ENCODE measurements around the gene PDGFB. TPM values are rescaled to one million over a fixed set of nuclear protein-coding genes. Genes with fewer than 3 reads are reported as not detected.

PDGFB gene
- total RNA-seq, 1 donor from 2014 or later: 0.78 TPM

DNA sequence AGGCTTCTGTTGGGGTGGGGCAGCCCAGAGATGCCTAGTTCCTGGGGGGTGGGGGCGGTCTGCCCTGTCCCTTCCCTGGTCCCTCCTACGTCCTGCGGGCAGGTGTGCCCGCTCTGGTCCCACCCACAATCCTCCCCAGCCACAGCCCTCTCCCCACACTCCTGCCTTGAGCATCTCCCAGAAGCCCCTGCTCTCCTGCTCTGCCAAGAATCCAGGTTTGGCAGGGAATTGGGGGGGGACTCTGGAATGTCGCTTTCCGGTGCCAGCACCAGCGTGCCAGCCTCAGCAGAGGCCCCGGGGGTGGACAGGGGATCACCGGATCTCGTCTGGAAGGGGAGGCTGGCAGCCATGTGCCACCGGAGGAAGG, 11.4 kb upstream of the PDGFB start:
- H3K9me3 Mint-ChIP-seq: peaks cover 10% of the 10 kb centered on the region
- DNase-seq (ENCODE audit: low spot score): no peak
- intact Hi-C loops (cut with micrococcal nuclease): no loop called here
- H3K4me3 Mint-ChIP-seq: no peak overlapping the region
- peak overlapping the region; percentile 9 for H3K27ac Mint-ChIP-seq
- no peaks in the 10 kb centered on the region for H3K27me3 Mint-ChIP-seq (ENCODE audit: insufficient read depth)
- H3K36me3 Mint-ChIP-seq (ENCODE audit: low read depth): peaks cover 2% of the 10 kb centered on the region
- H3K4me1 Mint-ChIP-seq (ENCODE audit: low read depth): peaks cover 30% of the 10 kb centered on the region

- no peak for DNase-seq (ENCODE audit: low spot score)
- H3K4me3 Mint-ChIP-seq: no peak overlapping the region
- H3K27me3 Mint-ChIP-seq (ENCODE audit: insufficient read depth): peaks cover under 1% of the 10 kb centered on the region
- H3K27ac Mint-ChIP-seq: peak overlapping the region; percentile 95
- no peaks in the 10 kb centered on the region for H3K36me3 Mint-ChIP-seq (ENCODE audit: low read depth)
- intact Hi-C loops (cut with micrococcal nuclease): no loop called here
- peaks cover 30% of the 10 kb centered on the region for H3K4me1 Mint-ChIP-seq (ENCODE audit: low read depth)
- peaks cover 4% of the 10 kb centered on the region for H3K9me3 Mint-ChIP-seq
Measured at GRCh38 chr22:39255449-39256185, 10.8 kb upstream of the PDGFB start.

- intact Hi-C loops (cut with micrococcal nuclease): no loop called here
- peak; percentile 75 for DNase-seq (ENCODE audit: low spot score)
- Mint-ChIP-seq H3K27ac (peak overlapping the region; percentile 95), H3K36me3 (ENCODE audit: low read depth) (no peaks in the 10 kb centered on the region), H3K4me1 (ENCODE audit: low read depth) (peaks cover 30% of the 10 kb centered on the region), H3K4me3 (peak overlapping the region; percentile 74), H3K27me3 (ENCODE audit: insufficient read depth) (peaks cover 5% of the 10 kb centered on the region), H3K9me3 (no peaks in the 10 kb centered on the region)
Measured at GRCh38 chr22:39254789-39255298, 10.1 kb upstream of the PDGFB start.

DNA sequence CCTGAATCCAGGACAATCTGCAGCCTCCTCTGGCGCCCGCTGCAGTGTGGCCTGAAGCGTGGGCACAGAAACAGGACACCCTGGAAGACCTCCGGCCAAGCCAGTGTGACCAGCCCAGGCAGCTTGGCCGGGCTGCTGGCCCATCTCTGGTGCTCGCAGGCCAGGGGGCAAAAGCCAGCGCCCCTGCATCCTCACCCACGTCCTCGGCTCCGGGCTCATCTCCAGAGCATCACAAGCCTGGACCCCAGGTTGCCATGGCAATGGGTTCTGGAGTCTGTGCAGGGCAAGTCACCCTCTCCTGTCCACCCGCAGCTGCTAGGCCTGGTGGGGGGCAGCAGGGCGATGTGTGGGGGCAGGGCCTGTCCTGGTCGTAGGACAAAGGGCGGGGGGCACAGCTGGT, 9.3 kb upstream of the PDGFB start:
- H3K4me3 Mint-ChIP-seq: no peak overlapping the region
- no peak overlapping the region for H3K27ac Mint-ChIP-seq
- H3K9me3 Mint-ChIP-seq: no peaks in the 10 kb centered on the region
- no peak for DNase-seq (ENCODE audit: low spot score)
- peaks cover 5% of the 10 kb centered on the region for H3K27me3 Mint-ChIP-seq (ENCODE audit: insufficient read depth)
- peaks cover 30% of the 10 kb centered on the region for H3K4me1 Mint-ChIP-seq (ENCODE audit: low read depth)
- no peaks in the 10 kb centered on the region for H3K36me3 Mint-ChIP-seq (ENCODE audit: low read depth)
- intact Hi-C loops (cut with micrococcal nuclease): no loop called here

- peak; percentile 41 for DNase-seq (ENCODE audit: low spot score)
- Mint-ChIP-seq H3K36me3 (ENCODE audit: low read depth) (no peaks in the 10 kb centered on the region), H3K9me3 (no peaks in the 10 kb centered on the region), H3K27me3 (ENCODE audit: insufficient read depth) (peaks cover 6% of the 10 kb centered on the region), H3K27ac (no peak overlapping the region), H3K4me1 (ENCODE audit: low read depth) (peaks cover 30% of the 10 kb centered on the region), H3K4me3 (no peak overlapping the region)
- intact Hi-C loops (cut with micrococcal nuclease): loop anchor here (1.0 to 2.0 kb wide), 2 partner anchors 13 to 17 kb away; no protein-coding TSS in a partner anchor
Measured at GRCh38 chr22:39253435-39254070, 8.8 kb upstream of the PDGFB start.

GRCh38 chr22:39252461-39253434, 8.0 kb upstream of the PDGFB start:
- peak overlapping the region; percentile 55 for H3K4me3 Mint-ChIP-seq
- H3K4me1 Mint-ChIP-seq (ENCODE audit: low read depth): peaks cover 30% of the 10 kb centered on the region

GRCh38 chr22:39251762-39252460, 7.1 kb upstream of the PDGFB start:
- H3K27ac Mint-ChIP-seq: no peak overlapping the region
- H3K4me3 Mint-ChIP-seq: no peak overlapping the region
- H3K4me1 Mint-ChIP-seq (ENCODE audit: low read depth): peaks cover 30% of the 10 kb centered on the region
- no peaks in the 10 kb centered on the region for H3K9me3 Mint-ChIP-seq
- no peak for DNase-seq (ENCODE audit: low spot score)
- intact Hi-C loops (cut with micrococcal nuclease): loop anchor here (2.0 kb wide), 1 partner anchor 15 kb away; no protein-coding TSS in a partner anchor
- H3K27me3 Mint-ChIP-seq (ENCODE audit: insufficient read depth): peaks cover 18% of the 10 kb centered on the region
- H3K36me3 Mint-ChIP-seq (ENCODE audit: low read depth): no peaks in the 10 kb centered on the region

More at GRCh38 chr22:39252461-39253434, 8.0 kb upstream of the PDGFB start:
- intact Hi-C loops (cut with micrococcal nuclease): loop anchor here (1.0 to 2.0 kb wide), 2 partner anchors 14 to 16 kb away; no protein-coding TSS in a partner anchor
- Mint-ChIP-seq H3K36me3 (ENCODE audit: low read depth) (no peaks in the 10 kb centered on the region), H3K9me3 (no peaks in the 10 kb centered on the region), H3K27me3 (ENCODE audit: insufficient read depth) (peaks cover 11% of the 10 kb centered on the region), H3K27ac (peak overlapping the region; percentile 84)
- DNase-seq (ENCODE audit: low spot score): no peak

DNA sequence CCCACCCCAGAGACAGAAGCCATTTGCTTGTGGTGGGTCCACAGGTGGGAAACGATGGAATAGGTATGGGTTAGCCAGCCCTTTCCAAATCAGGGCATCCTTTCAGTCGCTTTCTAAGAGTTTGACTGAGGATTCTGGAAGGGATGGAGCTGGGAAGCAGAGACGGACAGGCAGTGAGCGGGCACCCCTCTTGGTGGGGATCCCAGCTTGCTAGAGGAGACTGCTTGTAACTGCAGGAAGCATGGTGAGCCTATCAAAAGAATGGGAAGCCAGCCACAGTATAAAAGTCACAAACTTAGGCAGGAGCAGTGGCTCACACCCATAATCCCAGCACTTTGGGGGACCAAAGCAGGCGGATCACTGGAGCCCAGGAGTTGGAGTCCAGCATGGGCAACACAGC, 6.1 kb upstream of the PDGFB start:
- no peak overlapping the region for H3K27ac Mint-ChIP-seq
- no peaks in the 10 kb centered on the region for H3K36me3 Mint-ChIP-seq (ENCODE audit: low read depth)
- peaks cover 29% of the 10 kb centered on the region for H3K27me3 Mint-ChIP-seq (ENCODE audit: insufficient read depth)
- no peak overlapping the region for H3K4me3 Mint-ChIP-seq
- intact Hi-C loops (cut with micrococcal nuclease): no loop called here
- peaks cover 28% of the 10 kb centered on the region for H3K4me1 Mint-ChIP-seq (ENCODE audit: low read depth)
- no peak for DNase-seq (ENCODE audit: low spot score)
- H3K9me3 Mint-ChIP-seq: no peaks in the 10 kb centered on the region

GRCh38 chr22:39250131-39250530, 5.3 kb upstream of the PDGFB start:
- H3K27me3 Mint-ChIP-seq (ENCODE audit: insufficient read depth): peaks cover 33% of the 10 kb centered on the region
- peaks cover 21% of the 10 kb centered on the region for H3K4me1 Mint-ChIP-seq (ENCODE audit: low read depth)
- no peaks in the 10 kb centered on the region for H3K36me3 Mint-ChIP-seq (ENCODE audit: low read depth)
- intact Hi-C loops (cut with micrococcal nuclease): no loop called here
- no peaks in the 10 kb centered on the region for H3K9me3 Mint-ChIP-seq
- no peak for DNase-seq (ENCODE audit: low spot score)
- no peak overlapping the region for H3K4me3 Mint-ChIP-seq
- no peak overlapping the region for H3K27ac Mint-ChIP-seq

DNA sequence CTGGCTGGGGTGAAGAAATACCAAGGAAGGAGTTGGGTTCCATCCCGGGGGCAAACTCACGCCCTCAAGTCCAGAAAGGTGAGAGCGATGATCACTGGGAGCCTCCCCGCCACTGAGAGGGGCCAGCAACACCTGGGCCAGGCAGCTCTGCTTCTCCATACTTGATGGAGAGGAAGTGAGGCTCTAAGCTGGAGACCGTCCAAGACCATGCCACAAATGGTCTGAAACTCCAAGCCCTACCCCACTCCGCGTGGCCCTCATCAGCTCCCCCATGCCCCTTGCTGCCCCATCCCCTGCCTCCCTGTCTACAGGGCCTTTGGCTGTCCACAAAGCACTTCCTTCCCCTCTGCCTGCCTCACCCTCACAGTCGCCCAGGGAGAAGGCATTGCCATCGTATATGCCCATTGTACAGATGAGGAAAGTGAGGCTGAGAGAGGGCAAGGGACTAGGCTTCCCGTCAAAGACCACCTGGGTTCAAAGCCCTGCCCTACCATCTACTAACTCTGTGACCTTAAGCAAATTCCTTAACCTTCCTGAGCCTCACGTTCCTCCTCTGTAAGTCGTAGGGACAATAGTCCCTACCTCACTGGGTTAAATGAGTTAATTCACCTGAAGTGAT, 4.4 kb upstream of the PDGFB start:
- H3K36me3 Mint-ChIP-seq (ENCODE audit: low read depth): no peaks in the 10 kb centered on the region
- no peaks in the 10 kb centered on the region for H3K9me3 Mint-ChIP-seq
- DNase-seq (ENCODE audit: low spot score): no peak
- H3K27me3 Mint-ChIP-seq (ENCODE audit: insufficient read depth): peaks cover 38% of the 10 kb centered on the region
- H3K4me1 Mint-ChIP-seq (ENCODE audit: low read depth): peaks cover 13% of the 10 kb centered on the region
- H3K4me3 Mint-ChIP-seq: no peak overlapping the region
- no peak overlapping the region for H3K27ac Mint-ChIP-seq
- intact Hi-C loops (cut with micrococcal nuclease): no loop called here

DNA sequence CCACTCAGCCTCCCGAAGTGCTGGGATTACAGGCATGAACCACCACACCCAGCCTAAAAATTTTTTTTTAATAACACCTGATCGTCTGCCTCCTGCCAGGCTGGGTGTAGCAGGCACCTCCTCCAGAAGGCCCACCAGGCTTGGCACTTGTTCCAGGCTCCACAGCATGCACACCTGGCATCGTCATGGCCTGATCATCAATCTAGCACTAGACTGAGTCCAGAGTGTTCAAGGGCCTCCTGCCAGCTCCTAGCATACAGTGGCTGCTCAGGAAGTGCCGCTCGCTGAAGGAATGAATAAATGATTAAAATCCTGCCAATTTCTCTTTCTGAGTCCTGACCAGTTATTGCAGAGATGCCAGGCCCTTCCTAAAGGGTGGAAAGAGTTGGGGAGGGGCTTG, 3.5 kb upstream of the PDGFB start:
- Mint-ChIP-seq H3K9me3 (no peaks in the 10 kb centered on the region), H3K27ac (no peak overlapping the region), H3K4me1 (ENCODE audit: low read depth) (peaks cover 11% of the 10 kb centered on the region), H3K27me3 (ENCODE audit: insufficient read depth) (peaks cover 41% of the 10 kb centered on the region), H3K4me3 (no peak overlapping the region), H3K36me3 (ENCODE audit: low read depth) (no peaks in the 10 kb centered on the region)
- intact Hi-C loops (cut with micrococcal nuclease): no loop called here
- DNase-seq (ENCODE audit: low spot score): no peak

GRCh38 chr22:39247361-39247760, 2.6 kb upstream of the PDGFB start:
- no peak overlapping the region for H3K4me3 Mint-ChIP-seq

More at GRCh38 chr22:39247361-39247760, 2.6 kb upstream of the PDGFB start:
- H3K9me3 Mint-ChIP-seq: no peaks in the 10 kb centered on the region
- H3K4me1 Mint-ChIP-seq (ENCODE audit: low read depth): peaks cover 2% of the 10 kb centered on the region
- no peak for DNase-seq (ENCODE audit: low spot score)
- no peaks in the 10 kb centered on the region for H3K36me3 Mint-ChIP-seq (ENCODE audit: low read depth)
- intact Hi-C loops (cut with micrococcal nuclease): no loop called here
- H3K27ac Mint-ChIP-seq: no peak overlapping the region
- peaks cover 45% of the 10 kb centered on the region for H3K27me3 Mint-ChIP-seq (ENCODE audit: insufficient read depth)
